CD4-positive, alpha-beta T cell treated with Interleukin-2 at 100 ng/mL for 4 hours (primary cell): ENCODE results near the gene FAM217B.
"Not testable (repeated sequence)": the region's sequence is repeated elsewhere in the genome, so short reads cannot be mapped to it uniquely, and the experiment has no call there.

Source experiments
- DNase-seq: peaks from one replicate; pipeline ENCODE4 v3.0.0-alpha.2; 2020; ENCODE audit warnings: low spot score

The FAM217B gene

GRCh38 chr20:59939052-59939878 lies 924 bp upstream of the FAM217B start:
- DNase-seq = no peak

GRCh38 chr20:59939879-59940128 lies 385 bp upstream of the FAM217B start:
- no peak for DNase-seq

- DNase-seq = no peak
Observed at GRCh38 chr20:59940956-59941294, 736 bp downstream of the FAM217B start.

GRCh38 chr20:59942245-59942644 lies 2.1 kb downstream of the FAM217B start:
- DNase-seq = no peak

GRCh38 chr20:59944726-59945125 lies 4.5 kb downstream of the FAM217B start:
- DNase-seq = no peak

DNA sequence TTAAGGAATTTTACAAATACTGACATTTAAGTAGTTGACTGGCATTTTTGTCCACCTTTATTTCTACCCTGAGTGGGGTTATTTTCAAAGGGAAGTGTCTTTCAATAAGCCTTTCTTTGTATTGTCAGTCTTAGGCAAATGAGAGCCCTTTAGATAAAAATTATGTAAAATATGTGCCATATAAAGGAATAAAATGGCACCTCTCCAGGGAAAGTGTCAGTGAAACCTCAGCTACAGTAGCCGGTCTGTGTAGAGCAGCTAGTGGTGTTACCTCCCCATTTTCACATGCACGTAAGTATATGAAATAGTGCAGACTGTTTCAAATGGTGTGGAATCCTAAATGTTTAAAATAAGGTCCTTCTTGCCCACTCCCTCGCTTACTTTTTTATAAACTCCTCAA lies 5.0 kb downstream of the FAM217B start:
- no peak for DNase-seq

DNA sequence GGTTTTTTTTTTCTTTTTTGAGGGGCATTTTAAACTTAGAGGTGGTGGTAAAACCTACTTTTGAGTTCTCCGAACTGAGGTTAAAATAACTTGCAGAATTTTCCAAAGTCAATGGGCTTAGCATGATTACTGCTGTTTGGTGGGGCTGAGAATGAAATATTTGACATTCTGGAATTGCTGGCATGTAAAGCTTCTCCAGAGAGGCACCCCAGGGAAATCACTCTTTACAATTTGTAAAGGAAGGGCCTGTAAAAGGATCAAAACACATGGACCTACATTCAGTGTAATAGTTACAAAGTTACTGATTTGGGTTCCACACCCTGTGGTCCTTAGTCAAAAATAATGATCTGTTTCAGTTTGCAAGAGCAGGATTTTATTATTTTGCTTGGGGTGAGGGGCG lies 5.5 kb downstream of the FAM217B start:
- DNase-seq = no peak

DNA sequence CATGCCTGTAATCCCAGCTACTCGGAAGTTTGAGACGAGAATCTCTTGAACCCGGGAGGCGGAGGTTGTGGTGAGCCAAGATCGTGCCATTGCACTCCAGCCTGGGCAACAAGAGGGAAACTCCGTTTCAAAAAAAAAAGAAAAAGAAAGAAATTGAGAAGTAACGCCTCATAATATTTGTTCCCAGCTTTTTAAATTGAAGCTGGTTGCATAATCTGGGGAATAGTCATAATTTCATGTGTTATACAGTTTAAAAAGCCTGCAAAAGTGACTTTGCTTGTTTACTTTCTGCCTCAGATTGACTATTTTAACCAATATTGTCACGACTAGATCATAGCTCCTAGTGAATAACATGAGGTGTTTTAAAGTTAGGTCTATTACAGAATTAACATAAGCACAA lies 7.2 kb downstream of the FAM217B start:
- no peak for DNase-seq

DNA sequence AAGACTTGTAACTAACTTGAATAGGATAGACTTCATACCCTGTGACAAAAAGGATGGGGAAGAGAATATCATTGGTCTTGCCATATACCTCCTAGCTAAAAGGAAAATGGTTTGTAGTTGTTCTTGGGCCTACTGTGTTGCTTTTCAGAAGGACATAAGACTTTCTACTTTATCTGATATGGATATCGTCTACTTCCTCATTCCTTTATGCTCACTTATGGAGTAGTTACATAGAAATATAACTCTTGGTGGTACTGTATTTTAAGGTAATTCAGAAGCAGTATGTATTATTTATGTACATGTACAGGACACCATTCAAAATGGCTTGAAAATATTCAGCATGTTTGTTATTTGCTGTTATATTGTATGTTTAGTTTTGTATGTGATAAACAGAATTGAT lies 8.0 kb downstream of the FAM217B start:
- DNase-seq = no peak

DNA sequence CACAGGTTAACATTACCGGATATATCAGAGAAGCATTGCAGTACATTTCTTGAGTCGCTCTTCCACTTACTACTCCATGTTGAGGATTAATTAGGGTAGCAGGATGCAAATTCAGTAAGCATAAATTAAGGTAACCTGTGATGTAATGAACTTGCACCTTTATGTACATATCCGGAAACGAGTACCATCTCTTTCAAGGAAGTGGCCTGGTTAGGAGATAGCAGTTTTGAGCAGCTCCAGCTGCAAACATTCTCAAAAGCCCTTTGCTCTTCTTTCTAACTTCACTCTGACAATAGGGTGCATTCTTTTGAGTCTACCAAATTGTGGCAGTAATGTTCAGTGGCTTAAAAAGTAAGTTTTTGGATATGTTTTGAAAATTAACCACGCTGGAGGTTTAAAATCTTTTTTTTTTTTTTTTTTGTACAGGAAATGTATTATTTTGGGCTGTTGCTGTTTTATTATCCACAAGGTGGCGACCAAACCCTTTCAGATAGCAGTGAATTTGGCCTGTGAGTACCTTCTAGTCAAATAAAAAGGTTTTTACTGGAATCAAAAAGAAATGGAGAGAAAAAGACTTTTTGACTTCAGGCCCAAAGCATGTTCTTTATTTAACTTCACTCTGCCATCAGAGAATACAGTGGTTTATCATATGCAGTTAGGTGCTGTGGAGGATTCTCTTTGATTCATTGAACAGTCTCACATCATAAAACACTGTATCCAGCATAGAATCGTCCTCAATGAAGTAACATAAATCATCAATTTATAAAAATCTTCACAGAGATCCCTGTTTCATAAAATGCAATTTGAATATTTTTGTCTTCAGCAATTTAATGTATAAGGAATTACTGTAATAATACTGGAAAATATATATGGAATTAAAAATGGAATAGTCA lies 8.9 kb downstream of the FAM217B start:
- peak; percentile 69 for DNase-seq

DNA sequence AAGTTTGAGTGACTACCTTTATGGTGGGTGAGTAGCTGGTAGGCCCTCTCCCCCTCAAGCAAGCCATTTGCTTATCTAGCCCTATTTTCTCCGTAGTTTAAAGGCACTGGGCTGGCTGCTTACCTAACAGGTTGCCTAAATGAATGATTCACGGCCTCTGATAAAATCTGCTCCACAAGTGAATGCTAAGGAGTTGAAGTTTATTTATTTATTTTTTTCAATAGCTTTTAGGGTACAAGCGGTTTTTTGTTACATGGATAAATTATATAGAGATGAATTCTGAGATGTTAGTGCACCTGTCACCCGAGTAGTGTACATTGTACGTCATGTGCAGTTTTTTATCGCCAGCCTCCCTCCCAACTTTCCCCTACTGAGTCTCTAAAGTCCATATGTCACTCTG lies 9.7 kb downstream of the FAM217B start:
- DNase-seq = no peak

DNA sequence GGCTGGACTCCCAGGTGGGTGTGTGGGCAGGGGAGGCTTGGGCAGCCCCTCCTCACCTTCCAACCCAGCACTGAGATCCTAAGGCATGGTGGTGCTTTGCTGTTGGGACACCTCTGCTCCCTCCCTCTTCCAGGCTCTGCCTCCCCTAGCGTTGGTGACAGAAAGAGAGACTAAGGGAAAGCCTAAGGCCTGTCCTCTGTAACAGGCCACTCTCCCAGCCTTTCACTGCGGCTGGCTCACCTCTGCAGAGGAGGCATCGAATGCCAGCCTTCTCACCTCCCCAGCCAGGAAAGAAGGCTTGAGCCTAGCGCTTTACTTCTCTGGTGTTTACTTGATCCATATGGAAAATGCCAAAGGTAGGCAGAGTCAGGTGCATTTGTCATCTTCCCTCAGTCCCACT lies 14.5 kb downstream of the FAM217B start:
- DNase-seq = no peak

DNA sequence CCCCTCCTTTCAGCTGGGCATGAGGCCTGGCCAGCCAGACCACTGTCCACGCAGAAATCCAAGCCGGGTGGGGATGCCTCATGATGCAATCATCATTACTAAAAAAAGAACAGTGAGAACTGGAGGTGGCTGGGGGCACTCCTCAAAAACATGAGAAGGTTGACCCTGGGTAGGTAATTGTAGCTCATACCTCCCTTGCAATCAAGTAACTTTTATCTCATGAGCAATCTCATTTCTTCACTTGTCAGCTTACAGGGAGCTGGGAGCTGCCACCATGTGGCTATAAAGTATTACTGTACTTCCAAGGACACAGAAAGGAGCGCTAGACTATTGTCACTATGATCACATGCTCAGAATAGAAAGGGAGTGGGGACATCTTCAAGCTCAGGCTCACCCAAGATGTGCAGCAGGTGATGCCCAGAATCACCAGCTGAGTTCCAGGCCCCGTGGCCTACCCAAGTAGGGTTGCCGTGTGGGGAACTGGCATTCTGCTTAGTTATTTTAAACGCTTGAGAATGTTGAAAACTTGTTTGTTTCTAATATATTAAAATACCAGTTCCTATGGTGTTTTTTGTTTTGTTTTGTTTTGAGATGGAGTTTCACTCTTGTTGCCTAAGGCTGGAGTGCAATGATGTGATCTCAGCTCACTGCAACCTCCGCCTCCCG lies 15.1 kb downstream of the FAM217B start:
- no peak for DNase-seq

GRCh38 chr20:59957568-59957967 lies 17.4 kb downstream of the FAM217B start:
- DNase-seq = not testable (repeated sequence)

GRCh38 chr20:59958123-59958522 lies 17.9 kb downstream of the FAM217B start, which contains the start of gene CDH26:
TSS of gene CDH26 (plus strand) at chr20:59958423. CDS start at chr20:59958727, 304 bp downstream.
- no peak for DNase-seq

GRCh38 chr20:59958626-59959025 lies 18.4 kb downstream of the FAM217B start:
- no peak for DNase-seq

DNA sequence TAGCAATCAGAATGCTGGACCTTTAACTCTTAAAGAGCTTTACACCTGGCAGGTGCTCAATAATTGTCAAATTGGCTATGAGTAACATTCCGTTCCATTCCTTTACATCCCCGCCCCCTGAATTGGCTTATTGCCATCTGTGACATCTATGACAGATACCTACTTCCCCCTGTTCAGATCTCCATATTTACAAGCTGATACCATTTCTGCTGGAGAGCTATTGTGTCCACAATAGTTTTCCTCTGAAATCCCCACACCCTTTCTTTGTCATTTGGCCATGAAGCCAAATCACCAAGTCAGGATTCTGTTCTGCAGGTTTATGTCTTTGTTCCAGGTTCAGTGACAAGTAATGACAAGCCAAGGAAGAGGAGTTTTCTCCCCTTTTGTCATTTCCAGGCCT lies 21.2 kb downstream of the FAM217B start:
- no peak for DNase-seq

DNA sequence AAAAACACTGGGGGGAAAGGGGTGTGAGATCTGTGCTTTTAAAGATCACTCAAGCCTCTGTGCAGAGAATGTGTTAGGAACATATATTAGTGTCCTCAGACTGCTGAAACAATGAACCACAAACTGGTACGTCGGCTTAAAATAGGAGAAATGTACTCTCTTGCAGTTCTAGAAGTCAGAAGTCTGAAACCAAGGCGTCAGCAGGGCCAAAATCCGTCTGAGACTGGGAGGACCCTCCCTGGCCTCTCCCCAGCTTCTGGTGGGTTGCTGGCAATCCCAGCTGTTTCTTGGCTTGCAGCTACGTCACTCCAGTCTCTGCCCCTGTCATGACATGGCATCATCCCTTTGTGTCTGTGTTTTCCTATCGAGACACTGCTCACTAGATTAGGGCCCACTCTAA lies 22.0 kb downstream of the FAM217B start:
- no peak for DNase-seq

- no peak for DNase-seq
Observed at GRCh38 chr20:59966428-59966827, 26.2 kb downstream of the FAM217B start.

GRCh38 chr20:59971428-59971827 lies 31.2 kb downstream of the FAM217B start:
- DNase-seq = no peak

DNA sequence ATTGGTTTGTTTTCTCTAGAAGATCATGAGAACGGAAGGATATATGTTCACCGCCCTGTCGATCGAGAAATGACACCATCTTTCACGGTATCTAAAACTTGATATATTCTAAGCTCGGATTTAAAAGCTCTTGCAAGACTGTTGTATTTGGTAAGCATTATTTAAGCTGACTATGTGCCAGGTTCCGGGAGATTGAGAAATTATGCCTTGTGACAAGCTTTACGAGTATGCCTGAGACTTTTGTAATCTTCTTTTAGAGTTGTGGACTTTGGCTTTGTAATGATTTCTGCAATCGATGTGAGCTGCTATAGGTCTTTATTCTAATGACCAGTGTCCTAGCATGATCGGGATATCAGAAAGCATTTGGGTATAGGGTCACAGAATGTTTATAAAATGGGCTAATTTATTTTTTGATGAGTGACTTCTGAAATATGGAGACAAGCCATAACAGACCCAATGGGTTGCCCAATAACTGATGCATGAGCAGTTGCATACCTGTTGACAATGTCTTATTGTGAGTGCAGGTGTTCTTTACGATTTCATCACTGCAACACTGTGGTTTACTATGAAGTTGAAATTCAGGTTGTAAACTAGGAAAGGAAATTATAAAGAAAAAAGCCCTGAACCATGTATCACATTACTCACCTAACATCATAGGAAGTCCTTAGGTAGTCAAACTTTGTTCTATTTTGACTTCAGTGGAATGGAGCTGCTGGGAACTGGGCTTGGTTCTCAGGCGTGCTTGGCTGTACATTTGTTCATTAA lies 32.0 kb downstream of the FAM217B start:
- no peak for DNase-seq

- DNase-seq = no peak
Observed at GRCh38 chr20:59976156-59976782, 36.1 kb downstream of the FAM217B start.
